Middle frontal gyrus (tissue), 1 donor: ENCODE results near the gene ALOX5AP.

Experiments used
- DNase-seq: peaks from one replicate; pipeline ENCODE4 v3.0.0-alpha.2; 2015; ENCODE audit warnings: low spot score; ENCODE audit errors: extremely low spot score

The ALOX5AP gene

GRCh38 chr13:30759748-30760147 is 24.4 kb downstream of the ALOX5AP start:
- no peak for DNase-seq

DNA sequence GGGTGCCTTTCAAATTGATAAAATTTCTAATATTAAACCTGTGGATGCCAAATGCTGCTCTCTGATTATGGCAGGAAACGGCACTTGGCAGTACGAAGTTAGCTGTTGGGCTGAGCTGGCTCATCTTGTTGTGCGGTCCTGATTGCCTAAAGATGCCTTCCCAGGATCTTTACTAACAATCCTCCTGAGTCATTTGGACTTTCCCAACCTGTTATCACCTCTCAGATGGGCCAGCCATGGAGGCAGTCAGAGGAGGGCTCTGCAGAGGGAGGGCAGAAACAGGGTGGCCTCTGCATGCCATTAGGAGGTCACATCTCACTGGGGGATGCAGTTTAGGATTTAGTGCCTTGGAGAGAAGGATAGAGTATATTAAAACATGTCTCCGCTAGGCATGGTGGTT is 27.3 kb downstream of the ALOX5AP start:
- no peak for DNase-seq

DNA sequence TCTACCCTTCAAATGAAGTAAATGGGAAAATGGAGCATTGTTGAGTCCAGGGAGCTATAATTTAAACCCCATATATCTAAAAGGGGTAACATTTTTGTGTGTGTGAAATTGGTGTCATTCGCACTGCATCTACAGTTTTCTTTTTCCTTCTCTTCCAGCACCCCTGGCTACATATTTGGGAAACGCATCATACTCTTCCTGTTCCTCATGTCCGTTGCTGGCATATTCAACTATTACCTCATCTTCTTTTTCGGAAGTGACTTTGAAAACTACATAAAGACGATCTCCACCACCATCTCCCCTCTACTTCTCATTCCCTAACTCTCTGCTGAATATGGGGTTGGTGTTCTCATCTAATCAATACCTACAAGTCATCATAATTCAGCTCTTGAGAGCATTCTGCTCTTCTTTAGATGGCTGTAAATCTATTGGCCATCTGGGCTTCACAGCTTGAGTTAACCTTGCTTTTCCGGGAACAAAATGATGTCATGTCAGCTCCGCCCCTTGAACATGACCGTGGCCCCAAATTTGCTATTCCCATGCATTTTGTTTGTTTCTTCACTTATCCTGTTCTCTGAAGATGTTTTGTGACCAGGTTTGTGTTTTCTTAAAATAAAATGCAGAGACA is 28.6 kb downstream of the ALOX5AP start:
- DNase-seq, result no peak

DNA sequence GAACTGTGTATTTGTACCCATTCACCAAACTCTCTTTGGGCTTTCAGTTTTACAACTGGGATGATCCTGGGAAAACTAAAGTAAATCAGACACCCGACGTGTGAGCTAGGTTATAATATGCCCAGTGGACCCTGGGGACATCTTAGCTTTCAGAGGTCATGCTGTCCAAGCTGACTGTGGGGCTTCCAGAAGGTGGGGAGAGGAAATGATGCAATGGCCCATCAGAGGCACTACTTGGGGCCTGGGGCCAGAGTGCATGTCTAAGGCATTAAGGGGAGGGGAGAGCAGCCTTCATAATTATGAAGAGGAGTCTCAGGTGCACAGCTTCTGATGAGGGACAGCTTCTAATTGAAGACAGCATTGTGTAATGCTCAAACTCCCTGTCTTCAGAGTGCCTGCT is 30.9 kb downstream of the ALOX5AP start:
- DNase-seq, result no peak

DNA sequence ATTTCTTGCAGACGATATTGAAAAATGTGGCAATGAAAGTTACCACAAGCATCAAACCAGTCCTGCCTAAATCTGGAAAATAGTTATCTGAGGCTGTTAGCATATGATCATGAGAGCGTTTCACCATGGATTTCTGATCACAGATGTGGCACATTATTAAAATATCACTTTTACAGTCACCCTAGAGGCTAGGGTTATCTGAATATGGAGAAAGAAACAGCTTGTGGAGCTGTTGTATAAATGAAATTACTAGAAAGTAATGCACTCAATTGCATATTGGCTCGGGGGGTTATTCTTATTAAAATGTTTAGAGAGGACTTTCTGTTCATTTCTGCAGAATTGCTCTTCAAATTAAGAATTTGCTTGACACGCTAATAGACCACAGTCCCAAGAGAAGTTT is 35.6 kb downstream of the ALOX5AP start:
- DNase-seq, result no peak

DNA sequence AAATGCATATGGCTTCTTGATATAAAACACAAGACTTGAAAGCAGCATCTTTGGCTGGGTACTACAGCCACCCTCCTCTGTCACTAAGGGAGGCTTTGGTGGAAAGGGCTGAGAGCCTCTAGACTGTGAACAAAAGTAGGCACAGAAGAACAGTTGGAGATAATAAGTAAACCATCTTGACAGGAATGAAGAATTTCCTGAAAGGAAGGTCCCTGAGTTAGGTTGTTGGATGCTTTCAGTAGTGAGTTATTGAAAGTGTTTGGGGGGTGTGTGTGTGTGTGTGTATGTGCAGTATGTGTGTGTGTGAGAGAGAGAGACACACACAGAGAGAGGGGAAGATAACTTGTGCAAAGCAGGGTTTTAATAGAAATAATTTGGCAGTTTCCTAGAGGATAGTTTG is 38.2 kb downstream of the ALOX5AP start:
- DNase-seq, result no peak

- no peak for DNase-seq
Measured at GRCh38 chr13:30774214-30774730, 38.9 kb downstream of the ALOX5AP start.

GRCh38 chr13:30776661-30777060 is 41.3 kb downstream of the ALOX5AP start:
- no peak for DNase-seq

DNA sequence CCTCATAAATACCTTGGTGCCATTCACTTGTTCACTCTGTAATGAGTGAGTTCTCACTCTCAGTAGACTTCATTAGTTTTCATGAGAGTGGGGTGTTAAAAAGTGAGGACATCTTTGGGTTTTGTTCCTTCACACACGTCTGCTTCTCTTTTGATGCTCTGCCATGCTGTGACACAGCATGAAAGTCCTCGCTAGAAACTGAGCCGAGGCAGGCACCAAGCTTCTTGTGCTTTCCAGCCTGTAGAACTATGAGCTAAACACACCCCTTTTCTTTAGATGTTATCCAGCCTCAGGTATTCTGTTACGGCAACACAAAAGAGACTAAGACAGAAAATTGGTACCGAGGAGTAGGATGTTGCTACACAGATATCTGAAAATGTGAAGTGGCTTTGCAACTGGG is 43.7 kb downstream of the ALOX5AP start:
- no peak for DNase-seq

DNA sequence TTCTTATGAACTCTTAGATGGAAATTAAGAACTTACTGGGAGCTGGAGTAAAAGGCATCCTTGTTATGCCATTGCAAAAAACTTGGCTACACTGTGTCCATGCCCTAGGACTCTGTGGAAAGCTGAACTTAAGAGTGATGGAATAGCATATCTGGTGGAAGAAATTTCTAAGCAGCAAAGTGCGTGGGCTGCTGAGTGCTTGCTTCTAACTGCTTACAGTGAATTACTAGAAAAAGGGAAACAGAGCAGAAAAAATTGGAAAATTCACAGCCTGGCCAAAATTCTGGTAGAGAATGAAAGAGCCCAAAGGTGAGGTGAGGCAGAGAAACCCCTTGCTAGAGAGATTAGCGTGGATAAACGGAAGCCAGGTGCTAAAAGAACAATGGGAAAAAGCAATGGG is 44.3 kb downstream of the ALOX5AP start:
- DNase-seq, result no peak

DNA sequence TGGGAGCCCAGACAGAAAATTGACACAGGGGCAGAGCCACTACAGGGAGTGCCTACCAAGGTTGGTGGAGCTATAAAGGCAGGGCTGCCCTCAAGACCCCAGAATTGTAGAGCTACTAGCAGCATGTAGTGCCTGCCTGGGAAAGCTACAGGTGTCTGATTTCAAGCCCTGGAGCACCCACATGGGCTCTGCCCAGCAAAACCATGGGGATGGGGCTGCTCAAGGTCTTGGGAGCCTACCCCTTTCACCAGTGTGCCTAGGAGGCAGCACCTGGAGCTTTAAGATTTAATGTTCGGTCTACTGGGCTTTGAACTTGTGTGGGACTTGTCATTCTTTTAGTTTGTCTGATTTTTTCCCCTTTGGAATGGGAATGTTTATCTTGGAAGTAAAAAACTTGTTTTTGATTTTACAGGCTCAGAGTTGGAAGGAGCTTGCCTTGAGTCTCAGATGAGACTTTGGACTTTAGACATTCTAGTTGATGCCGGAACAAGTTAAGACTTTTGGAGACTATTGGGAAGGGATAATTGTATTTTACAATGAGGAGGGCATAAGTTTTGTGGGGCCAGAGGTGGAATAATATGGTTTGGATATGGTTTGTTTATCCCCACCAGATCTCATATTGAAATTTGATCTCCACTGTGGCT is 45.1 kb downstream of the ALOX5AP start:
- DNase-seq, result no peak

DNA sequence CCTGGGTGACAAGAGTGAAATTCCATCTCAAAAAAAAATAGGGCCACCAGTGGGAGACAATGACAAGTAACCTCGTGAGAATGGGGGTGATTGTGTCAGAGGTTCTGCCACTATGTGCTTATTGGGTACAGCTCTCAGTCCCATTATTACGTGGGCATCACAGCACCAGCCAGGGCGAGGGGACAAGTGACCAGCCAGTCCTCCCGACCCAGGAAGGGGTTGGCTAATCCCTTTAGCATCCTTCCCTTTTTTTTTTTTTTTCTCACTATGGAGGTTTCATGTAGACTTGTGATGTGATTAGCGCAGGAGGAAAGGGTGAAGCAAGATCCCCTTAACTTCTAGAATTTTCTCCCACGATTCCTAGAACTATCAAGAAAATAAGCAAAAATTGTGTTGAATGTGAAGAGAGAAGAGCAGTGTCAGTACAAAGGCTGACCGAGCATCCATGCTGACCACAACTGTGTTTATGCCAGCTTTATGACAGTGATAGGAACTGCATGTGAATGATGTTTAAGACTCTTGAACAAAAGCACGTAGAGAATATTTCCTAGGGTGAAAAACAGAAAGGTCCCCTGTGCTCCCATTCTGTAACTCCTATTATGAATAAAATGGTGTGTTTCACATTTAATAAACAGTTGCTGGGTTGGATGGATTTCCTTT is 50.0 kb downstream of the ALOX5AP start:
- DNase-seq, result no peak

- DNase-seq, result no peak
Measured at GRCh38 chr13:30786648-30787047, 51.3 kb downstream of the ALOX5AP start.

DNA sequence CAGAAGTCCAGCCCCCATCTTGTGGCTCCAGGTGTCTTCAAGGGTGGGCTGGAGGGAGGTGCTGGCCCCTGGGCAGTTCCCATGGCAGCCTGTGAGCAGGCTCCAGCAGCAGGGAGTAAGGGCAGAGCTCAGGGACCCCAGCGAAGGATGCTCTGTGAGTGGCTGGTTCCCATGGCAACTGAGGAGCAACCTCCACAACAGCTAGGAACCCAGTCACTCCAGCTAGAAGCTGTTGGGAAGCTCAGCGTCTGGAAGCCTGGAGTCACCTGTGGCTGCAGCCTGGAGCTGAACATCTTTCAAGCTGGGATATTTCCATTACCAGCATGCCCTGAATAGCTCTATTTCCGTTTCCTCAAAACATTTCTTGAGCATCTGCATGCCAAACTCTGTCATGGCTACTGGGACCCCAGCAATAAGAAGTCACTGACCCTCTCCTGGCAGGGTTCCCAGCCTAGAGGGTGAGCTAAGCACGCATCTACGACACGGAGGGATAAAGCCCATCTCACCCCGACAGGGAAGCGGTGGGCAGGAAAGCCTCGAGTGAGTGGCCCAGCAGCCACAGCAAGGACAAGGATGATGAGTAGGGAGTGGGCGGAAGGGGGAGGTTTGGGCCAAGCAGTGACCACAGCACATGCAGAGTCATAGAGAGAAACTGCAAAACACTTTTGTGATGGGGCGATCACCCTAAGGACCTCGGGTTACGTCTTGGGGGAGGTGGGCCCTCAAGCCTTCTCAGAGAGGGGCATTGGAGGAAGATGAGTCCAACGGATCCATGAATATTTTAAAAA is 52.6 kb downstream of the ALOX5AP start:
- no peak for DNase-seq

DNA sequence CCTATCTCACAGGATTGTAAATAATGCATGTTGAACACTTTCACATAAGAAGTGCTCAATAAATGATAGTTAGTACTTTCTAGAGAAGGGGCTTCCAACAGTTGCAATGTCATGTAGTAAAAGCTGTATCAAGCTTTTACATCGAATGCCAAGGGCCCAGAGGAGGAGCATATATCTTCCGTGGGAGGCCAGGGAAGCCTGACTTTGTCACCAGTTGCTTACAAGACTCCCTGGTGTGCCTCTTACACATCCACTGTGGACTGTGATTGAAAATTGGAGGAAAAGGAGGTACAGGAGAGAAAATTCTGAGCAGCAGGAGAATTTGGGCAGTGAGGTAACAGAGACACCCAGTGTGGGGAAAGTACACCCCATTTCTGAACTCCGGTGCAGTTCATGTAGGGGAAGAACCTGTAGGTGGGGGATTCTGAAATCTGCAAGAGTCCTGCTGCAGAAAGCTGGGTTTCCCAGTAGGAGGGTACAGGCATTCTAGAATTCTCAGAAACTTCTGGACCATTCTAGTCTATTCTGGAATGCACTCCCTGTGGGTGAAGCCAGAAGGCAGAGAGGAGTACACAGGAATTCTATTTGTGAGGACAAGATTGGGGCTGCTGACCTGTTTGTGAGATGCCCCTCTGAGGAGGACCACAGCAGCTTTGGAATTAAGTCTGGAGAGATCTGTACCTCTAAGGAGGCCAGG is 54.0 kb downstream of the ALOX5AP start:
- no peak for DNase-seq

GRCh38 chr13:30790592-30790991 is 55.2 kb downstream of the ALOX5AP start:
- DNase-seq, result no peak

DNA sequence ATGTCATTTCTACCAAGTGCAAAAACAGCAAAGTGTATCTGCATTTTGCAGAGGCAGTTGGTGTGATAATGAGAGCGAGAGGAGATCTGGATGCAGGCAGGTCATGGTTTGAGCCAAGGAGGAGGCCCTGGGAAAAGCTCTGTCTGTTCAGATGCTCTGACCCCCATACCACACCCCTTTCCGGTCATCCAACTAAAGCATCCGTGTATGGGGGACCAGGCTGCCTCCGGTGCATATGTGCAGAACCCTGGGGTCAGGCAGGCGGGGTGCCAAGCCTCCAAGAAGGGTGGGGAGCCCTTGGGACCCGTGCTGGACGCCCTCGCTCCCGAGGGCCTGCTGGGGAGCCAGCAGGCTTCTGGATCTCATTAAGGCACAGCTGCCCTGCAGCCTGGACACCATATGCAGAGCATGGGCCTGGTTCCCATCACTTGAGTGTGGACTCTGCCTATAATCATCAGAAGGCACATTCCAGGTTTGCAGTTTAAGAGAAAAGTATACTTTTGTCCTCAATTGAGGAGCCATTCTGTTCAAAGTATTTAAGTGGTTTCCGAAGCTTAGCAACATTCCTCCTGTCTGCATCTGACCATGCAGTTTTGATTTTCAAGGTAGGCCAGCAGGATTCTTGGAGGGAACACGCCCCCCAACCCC is 56.1 kb downstream of the ALOX5AP start:
- no peak for DNase-seq

DNA sequence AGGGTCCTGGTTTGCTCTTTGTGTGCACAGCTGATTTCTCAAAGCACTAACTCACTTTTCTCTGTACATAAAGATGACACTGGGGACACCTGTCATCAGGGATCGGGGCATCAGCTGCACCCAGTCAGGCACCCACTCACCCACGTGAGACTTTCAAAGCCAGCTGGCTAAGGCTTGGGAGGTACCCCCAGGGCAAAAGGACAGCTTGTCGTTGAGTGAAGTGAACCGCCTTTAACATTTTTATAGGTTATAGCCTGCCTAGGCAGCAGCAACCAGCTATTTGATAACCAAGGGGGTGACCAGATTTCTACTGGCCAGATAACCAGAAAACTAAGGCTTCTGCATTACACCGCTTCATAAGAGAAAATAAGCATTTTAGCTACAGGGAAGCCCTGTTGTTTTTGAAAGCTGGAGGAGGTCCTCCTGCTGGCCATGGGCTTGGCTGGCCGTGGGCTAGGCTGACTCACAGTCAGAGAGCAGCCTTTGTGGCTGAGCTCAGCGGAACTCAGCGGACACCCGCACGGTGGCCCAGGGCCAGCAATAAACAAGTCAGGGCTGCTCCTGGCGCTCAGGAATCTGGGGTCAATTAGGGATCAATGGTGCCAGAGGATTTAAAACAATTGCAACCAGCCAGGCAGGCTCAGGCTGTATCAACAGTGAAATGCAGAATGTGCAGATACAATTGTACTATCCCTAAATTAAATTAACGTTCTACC is 57.1 kb downstream of the ALOX5AP start:
- DNase-seq, result no peak

DNA sequence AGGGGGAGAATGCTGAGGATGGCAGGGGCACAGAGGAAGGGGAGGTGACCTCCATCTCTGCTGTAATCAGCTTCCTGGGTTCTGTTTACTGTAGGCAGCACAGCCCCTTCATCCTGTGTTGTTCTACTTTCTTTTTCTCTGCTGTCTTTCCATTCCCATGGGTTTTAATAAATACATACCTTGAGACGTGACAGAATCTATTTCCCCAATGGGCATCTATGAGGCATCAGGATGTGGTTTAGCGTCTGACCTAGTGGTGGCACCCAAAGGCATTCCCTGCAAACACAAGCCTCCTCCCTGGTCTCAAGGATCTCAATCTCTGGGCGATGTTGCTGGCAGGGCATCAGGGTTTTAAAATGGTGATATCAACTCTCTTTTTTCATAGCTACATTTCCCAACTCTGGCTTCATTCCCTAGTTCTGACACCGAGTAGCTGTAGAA is 60.8 kb downstream of the ALOX5AP start:
- no peak for DNase-seq
